ENCODE results near the gene PIEZO2. TPM values are rescaled to one million over a fixed set of nuclear protein-coding genes. Genes with fewer than 3 reads are reported as not detected.

PIEZO2 gene
- total RNA-seq, 1 experiment from 2014 or later: 5.5 TPM

GRCh38 chr18:11072632-11073031 lies 76.7 kb downstream of the PIEZO2 start:
- Histone ChIP-seq H3K4me1 (ENCODE audit: insufficient read depth, low read length, poor library complexity, severe bottlenecking) (no peaks in the 10 kb centered on the region), H3K27ac (ENCODE audit: low read depth, low read length, poor library complexity, severe bottlenecking) (no peak overlapping the region), H3K27me3 (replicated peaks; ENCODE audit: insufficient read depth, low read depth, low read length, poor library complexity) (peaks cover 5% of the 10 kb centered on the region), H3K9me3 (ENCODE audit: low read depth, low read length, poor library complexity, severe bottlenecking) (no peaks in the 10 kb centered on the region), H3K36me3 (ENCODE audit: insufficient read depth, low read length, poor library complexity, severe bottlenecking) (no peaks in the 10 kb centered on the region), H3K4me3 (ENCODE audit: low read depth, low read length, poor library complexity, severe bottlenecking) (no peak overlapping the region)
- TF ChIP-seq EZH2 (IDR thresholded peaks at IDR 0.05; ENCODE audit: borderline replicate concordance, low read depth, low read length, poor library complexity, severe bottlenecking) (no peak), CTCF (conservative IDR thresholded peaks at IDR 0.05; ENCODE audit: low read depth, low read length) (no peak)
- POLR2A ChIA-PET (ENCODE audit: low non-redundant PET): no interaction called here
- no TSS peak for BruUV-seq (replicated peaks)
- intact Hi-C loops (cut with micrococcal nuclease; ENCODE audit: unreplicated experiment): no loop called here
- no peak for DNase-seq (ENCODE audit: low spot score)
- CTCF ChIA-PET: no interaction called here

GRCh38 chr18:11071300-11071699 lies 78.1 kb downstream of the PIEZO2 start:
- BruUV-seq (replicated peaks): no TSS peak
- Histone ChIP-seq H3K36me3 (ENCODE audit: insufficient read depth, low read length, poor library complexity, severe bottlenecking) (no peaks in the 10 kb centered on the region), H3K4me3 (ENCODE audit: low read depth, low read length, poor library complexity, severe bottlenecking) (no peak overlapping the region), H3K27ac (ENCODE audit: low read depth, low read length, poor library complexity, severe bottlenecking) (no peak overlapping the region), H3K4me1 (ENCODE audit: insufficient read depth, low read length, poor library complexity, severe bottlenecking) (no peaks in the 10 kb centered on the region), H3K27me3 (replicated peaks; ENCODE audit: insufficient read depth, low read depth, low read length, poor library complexity) (peaks cover 3% of the 10 kb centered on the region), H3K9me3 (ENCODE audit: low read depth, low read length, poor library complexity, severe bottlenecking) (no peaks in the 10 kb centered on the region)
- CTCF ChIA-PET: no interaction called here
- TF ChIP-seq EZH2 (IDR thresholded peaks at IDR 0.05; ENCODE audit: borderline replicate concordance, low read depth, low read length, poor library complexity, severe bottlenecking) (no peak), CTCF (conservative IDR thresholded peaks at IDR 0.05; ENCODE audit: low read depth, low read length) (no peak)
- POLR2A ChIA-PET (ENCODE audit: low non-redundant PET): no interaction called here
- intact Hi-C loops (cut with micrococcal nuclease; ENCODE audit: unreplicated experiment): no loop called here
- no peak for DNase-seq (ENCODE audit: low spot score)

- no peaks in the 10 kb centered on the region for H3K36me3 ChIP-seq (ENCODE audit: insufficient read depth, low read length, poor library complexity, severe bottlenecking)
- no peak overlapping the region for H3K4me3 ChIP-seq (ENCODE audit: low read depth, low read length, poor library complexity, severe bottlenecking)
- no peak for DNase-seq (ENCODE audit: low spot score)
- no peaks in the 10 kb centered on the region for H3K4me1 ChIP-seq (ENCODE audit: insufficient read depth, low read length, poor library complexity, severe bottlenecking)
- no peak overlapping the region for H3K27ac ChIP-seq (ENCODE audit: low read depth, low read length, poor library complexity, severe bottlenecking)
- no TSS peak for BruUV-seq (replicated peaks)
- H3K27me3 ChIP-seq (replicated peaks; ENCODE audit: insufficient read depth, low read depth, low read length, poor library complexity): peaks cover 3% of the 10 kb centered on the region
- intact Hi-C loops (cut with micrococcal nuclease; ENCODE audit: unreplicated experiment): no loop called here
- TF ChIP-seq EZH2 (IDR thresholded peaks at IDR 0.05; ENCODE audit: borderline replicate concordance, low read depth, low read length, poor library complexity, severe bottlenecking) (no peak), CTCF (conservative IDR thresholded peaks at IDR 0.05; ENCODE audit: low read depth, low read length) (no peak)
- ChIA-PET CTCF (no interaction called here), POLR2A (ENCODE audit: low non-redundant PET) (no interaction called here)
- no peaks in the 10 kb centered on the region for H3K9me3 ChIP-seq (ENCODE audit: low read depth, low read length, poor library complexity, severe bottlenecking)
Measured at GRCh38 chr18:11070593-11070992, 78.8 kb downstream of the PIEZO2 start.
